Endothelial cell of hepatic sinusoid (primary cell): ENCODE data around the gene ZNF292.
"Not testable (repeated sequence)": the region's sequence is repeated elsewhere in the genome, so short reads cannot be mapped to it uniquely, and the experiment has no call there.

ENCODE experiments used
- in situ Hi-C: cut with HindIII; loops from 2 replicates; pipeline ENCODE4 v1.10.0; 2017; ENCODE audit warnings: low sequenced_read_pairs

ZNF292 gene

DNA sequence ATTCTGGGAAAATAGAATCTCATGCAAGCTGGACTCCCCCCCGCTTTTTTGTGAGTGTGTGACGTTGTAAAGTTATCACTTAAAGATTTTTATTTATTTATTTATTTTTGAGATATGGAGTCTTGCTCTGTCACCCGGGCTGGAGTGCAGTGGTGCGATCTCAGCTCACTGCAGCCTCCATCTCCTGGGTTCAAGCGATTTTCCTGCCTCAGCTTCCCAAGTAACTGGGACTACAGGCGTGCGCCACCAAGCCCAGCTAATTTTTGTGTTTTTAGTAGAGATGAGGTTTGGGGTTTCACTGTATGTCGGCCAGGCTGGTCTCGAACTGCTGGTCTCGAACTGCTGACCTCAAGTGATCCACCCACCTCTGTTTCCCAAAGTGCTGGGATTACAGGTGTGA lies 2.2 kb downstream of the ZNF292 start:
- in situ Hi-C loops, result not testable (repeated sequence)

DNA sequence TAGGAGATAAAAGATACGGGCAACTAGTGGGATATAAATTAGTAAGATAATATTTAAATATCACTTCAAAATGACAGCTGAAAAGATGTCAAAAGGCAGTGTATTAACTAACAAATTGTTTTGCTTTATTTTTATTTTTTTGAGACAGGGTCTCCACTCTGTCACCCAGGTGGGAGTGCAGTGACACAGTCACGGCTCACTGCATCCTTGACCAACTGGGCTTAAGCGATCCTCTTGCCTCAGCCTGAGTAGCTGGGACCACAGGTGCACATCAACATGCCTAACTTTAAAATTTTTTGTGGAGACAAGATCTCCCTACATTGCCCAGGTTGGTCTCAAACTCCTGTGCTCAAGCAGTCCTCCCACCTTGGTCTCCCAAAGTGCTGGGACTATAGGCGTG lies 5.9 kb downstream of the ZNF292 start:
- in situ Hi-C loops, result no loop called here

DNA sequence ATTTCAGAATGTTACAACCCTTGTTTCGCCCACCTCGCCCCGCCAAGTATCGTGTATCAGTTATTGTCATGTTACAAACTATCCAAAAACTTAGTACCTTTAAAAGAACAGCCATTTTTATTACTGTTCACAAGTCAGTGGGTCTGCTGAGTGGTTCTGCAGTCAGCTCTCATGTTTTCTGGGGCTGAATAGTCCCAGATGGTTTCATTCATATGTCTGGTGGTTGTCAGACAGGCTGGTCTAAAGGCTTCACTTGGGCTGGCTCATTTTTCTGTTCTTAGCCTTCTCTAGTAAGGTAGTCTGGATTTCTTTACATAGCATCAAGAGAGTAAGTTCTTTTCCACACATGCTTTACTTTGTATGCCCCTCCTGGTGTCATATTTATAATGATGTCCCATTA lies 8.6 kb downstream of the ZNF292 start:
- in situ Hi-C loops, result no loop called here

DNA sequence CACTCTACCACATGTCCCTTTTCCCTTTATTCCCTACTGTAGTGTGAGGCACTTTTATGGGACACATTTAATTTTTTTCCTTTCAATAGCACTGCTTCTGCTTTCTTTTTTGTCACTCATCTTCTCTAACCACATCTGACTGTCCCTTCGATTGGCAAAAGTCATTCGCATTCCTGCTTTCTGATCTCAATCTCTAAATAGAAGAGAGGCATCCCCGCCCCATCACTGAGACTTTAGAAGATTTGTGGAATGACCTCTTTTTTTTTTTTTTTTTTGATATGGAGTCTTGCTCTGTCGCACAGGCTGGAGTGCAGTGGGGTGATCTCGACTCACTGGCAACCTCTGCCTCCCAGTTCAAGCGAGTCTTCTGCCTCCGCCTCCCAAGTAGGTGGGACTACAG lies 9.1 kb downstream of the ZNF292 start:
- in situ Hi-C loops, result no loop called here

DNA sequence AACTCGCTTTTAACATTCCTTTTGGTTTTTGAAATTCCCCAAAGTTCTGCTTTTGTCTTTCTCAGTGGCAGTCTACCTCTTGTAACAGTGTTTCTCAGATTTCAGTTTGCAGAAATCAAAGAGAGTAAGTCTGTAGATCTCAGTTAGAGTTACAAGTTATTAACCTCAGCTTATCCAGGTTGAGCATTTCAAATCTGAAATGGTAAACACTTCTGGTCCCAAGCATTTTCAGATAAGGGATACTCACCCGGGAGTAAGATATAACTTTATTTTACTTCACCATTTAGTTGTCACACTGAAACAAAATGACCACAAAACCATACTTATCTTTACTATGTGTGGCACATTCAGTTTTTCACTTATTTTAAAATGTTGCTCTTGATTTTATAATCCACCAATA lies 9.8 kb downstream of the ZNF292 start:
- in situ Hi-C loops, result no loop called here

DNA sequence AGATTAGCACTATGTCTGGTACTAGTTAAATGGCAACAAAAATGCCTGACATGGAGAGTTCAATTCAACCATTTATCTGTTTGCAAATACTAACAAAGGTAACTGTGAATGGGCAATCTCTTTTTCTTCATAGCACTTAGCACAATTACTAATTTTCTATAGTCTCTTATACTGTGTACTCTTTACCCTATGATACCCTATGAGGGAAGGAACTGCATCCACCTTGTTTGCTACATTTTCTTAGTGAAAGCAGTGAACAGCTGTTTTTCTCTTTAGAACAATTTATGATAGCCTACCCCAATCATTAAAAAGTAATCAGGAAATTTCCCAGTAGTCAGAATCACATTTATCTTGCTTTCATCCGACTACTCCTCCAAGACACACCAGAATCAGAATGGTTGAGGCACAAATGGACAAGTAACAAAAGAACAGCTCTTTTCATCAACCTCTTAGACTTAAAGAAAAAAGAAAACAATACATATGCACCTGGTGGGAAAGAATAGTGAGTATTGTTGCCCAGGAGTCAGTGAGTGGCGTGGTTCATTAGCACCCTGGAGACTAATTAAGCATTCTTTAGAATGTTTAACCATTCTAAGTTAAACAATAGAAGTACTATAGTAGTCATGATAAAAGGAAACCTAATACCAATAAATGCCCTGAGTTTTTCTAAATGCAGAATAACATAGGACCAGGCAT lies 16.7 kb downstream of the ZNF292 start:
- in situ Hi-C loops, result no loop called here

DNA sequence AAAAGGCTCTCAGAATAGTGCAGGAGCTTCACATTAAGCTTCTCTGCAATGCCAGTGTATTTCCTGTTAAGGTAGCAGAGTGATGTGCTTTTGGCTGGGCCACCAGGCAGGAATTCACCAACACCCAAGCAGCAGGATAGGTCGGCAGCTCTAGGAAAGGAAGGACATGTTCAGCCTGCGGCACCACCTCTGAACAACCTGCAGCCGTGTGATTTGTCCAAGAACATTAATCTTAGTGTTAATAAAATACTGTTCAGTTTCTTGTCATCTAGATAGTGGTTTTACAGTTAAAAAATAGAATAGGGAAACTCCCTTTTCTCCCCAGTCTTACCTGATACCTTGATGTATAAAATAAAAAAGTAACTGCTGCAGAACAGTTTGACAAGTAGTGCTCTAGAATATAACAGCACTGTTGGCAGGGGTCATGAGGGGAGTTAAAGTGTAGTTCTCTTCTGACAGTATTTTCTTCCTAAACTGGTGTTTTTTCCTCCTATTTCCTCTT lies 18.8 kb downstream of the ZNF292 start:
- in situ Hi-C loops, result no loop called here

DNA sequence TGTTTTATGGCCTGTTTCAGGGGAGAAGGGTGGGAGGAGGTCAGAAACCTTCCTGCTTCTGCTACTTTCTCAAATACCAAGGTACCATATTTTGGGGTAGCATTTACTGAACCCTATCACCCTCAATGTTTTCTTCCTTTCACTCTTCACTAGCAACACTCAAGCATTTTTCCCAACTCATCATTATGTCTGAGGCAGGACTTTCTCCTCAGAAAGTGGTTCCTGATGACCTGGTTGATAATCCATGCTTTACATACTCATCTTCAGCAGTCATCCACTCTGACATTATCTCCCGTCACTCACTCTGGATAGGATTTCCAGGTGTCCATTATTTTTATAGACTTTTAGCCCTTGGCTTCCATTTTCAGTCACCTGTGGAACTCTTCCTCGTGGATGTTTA lies 21.1 kb downstream of the ZNF292 start:
- in situ Hi-C loops, result no loop called here

DNA sequence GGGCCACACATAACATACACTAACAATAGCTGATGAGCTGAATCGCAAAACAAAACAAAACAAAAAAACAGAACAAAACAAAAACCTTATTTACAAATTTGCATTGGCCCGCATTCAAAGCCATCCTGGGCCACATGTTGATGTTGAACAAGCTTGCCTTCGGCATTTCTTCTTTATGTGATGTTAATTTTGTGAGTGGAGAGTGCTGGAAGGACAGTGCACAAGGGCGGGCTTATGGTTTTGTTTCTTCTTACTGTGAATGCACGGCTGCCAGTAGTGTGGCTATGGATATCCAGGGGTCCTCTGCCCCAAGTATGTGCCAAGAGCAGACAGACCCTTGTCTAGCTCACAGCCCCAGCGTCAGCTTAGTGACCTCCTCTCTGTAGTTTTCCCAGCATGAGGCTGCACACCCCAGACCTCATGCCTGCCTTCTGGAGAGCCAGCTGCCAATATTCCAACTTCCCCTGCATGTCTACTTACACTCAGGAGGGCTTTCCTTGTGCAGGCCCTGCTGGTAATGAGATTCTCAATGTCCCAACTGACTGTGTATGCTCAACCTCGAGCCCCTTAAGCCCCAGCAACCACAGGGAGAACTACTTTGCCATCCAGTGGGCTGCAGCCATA lies 24.9 kb downstream of the ZNF292 start:
- in situ Hi-C loops, result no loop called here

DNA sequence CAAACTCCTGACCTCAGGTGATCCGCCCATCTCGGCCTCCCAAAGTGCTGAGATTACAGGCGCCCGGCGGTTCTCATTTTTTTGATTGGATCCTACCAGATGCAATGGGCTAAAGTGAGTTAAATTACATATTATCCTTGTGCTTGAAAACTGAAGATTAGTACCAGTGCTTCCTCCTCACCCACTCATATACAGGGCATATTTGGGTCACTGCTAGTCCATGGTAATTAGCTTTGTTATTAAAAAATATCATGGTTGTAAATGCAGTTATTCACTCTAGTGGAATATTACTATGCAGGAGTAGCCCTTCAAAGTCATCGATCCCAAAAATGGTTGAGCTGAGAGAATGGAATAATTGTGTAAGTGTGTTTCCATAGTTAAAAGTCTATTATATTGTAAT lies 26.5 kb downstream of the ZNF292 start:
- in situ Hi-C loops, result no loop called here

DNA sequence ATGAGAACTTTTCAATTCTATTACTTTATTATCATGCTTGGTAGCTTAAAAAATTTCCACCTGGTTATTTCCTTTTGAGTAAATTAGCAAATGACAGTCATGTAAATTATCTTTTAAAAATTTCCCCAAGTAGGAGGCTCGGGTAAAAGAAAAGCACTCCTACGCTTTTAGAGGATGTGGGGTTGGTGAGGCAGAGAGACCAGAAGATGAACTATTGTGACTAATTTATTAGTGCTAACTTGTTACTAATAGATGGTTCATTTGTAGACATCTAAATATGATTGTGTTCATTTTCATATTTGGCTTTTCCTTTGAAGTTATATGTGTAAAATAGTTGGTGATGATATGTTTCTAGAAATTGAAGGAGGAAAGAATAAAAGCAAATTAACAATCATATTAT lies 27.0 kb downstream of the ZNF292 start:
- in situ Hi-C loops, result no loop called here

DNA sequence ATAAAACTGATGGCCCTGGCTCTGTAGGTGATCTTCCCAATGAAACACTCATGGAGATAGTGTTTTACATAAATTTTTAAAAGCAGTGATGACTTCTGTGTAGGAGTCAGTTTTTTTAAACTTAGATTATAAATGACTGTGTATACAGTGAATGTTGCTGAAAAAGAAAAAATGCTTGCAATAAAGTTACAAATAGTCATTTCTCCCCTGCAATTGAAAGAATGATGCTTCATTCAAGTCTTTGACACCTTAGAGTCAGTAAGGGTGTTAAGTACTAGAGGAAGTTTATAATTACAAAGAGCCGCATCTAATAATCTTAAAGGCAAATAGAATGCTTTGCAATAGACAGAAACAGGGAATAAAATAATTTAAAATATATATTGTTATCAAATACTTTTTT lies 27.6 kb downstream of the ZNF292 start:
- in situ Hi-C loops, result no loop called here

DNA sequence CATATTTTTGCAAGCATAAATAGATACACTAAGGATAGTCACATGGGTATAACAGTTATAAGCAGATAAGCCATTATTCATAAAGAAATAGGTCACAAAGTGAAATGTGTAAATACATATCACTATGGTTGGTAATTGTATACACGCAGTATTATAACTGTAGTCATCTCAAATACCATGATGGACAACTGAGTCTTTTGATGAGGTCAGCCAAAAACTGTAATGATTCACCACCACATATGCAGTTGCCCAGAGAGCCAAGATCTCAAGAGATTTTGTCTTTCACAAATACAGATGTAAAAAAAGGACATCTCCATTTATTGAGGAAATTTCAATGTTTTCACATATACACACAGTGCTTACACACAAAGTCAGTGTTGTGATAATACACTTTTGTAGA lies 28.3 kb downstream of the ZNF292 start:
- in situ Hi-C loops, result no loop called here

DNA sequence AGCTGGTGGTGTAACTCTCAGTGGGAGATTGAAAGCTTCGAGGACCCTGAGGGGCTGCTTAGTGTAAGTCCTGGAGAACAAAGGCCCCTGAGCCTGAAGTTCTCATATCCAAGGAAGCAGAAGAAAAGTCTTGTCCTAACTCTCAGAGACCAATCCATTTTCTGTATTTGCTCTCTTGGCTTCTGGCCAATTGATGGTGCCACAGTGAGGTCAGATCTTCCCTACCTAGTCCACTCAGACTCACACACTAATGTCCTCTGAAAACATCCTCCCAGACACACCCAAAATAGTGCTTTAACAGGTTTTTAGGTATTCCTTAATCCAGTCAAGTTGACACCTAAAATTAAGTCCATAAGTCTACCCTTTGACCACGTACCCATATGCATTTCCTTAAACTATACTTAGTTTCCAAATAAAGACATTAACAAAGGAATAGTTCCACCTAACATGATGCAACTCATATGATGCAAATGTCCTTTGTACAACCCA lies 29.4 kb downstream of the ZNF292 start:
- in situ Hi-C loops, result no loop called here

DNA sequence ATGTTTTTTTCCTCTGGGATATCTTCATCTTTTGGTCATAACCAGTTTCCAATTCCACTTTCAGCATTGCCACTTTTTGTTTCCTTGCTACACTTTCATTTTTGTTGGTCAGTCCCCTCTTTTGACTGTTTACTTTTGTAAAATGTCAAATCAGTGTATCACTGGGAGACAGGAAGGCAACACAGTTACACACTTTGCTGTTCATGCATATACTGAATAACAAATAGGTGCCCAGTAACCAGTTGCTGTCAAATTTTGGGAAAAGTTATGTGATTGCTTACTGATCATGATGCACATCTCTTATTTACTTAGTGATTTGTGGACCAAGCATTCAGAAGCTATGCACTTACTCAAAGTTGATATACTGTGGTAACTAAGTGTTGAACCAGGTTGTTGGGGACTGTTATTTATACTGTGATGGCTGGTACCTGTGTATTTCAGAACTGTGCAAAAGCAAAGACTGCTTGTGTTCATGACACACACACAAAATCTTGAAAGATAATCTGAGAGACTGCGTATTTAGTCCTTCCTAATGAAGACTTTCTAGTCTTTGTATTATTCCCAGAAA lies 41.0 kb downstream of the ZNF292 start:
- in situ Hi-C loops, result no loop called here

DNA sequence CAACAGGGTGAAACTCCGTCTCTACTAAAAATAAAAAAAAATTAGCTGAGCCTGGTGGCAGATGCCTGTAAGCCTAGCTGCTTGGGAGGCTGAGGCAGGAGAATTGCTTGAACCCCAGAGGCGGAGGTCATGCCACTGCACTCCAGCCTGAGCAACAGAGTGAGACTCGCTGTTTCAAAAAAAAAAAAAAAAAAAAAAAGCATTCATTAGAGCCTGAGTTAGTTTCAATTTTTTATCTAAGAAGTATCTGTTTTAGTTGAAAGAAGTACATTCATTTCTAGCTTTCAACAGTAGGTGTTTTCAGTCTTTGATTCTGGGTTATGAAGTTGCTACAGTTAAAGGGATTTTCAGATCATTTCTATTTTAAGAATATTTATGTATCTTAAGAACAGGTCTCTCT lies 42.2 kb downstream of the ZNF292 start:
- in situ Hi-C loops, result no loop called here

DNA sequence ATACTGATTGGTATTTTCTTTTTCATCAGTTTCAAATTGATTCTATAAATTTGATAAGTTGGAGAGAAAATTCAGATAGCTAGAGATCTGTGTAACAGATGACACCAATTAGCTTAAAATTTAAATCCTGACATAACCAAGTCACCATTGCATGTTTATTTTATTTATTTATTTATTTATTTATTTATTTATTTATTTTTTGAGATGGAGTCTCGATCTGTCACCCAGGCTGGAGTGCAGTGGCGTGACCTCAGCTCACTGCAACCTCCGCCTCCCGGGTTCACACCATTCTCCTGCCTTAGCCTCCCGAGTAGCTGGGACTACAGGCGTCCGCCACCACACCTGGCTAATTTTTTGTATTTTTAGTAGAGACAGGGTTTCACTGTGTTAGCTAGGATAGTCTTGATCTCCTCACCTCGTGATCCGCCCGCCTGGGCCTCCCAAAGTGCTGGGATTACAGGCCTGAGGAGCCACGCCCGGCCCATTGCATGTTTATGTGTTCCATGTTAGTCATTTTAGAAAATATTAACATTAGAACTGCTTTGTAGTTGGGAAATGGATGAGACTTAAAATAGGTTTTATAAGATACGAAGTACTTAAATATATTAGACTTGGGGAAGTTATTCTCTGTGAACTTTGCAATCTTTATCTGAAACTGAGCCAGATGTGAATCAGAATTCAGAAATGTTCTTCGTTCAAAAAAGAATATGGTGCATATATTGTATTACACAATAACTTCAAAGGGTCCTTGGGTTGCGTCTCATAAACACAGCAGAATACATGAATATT lies 42.9 kb downstream of the ZNF292 start:
- in situ Hi-C loops, result not testable (repeated sequence)

DNA sequence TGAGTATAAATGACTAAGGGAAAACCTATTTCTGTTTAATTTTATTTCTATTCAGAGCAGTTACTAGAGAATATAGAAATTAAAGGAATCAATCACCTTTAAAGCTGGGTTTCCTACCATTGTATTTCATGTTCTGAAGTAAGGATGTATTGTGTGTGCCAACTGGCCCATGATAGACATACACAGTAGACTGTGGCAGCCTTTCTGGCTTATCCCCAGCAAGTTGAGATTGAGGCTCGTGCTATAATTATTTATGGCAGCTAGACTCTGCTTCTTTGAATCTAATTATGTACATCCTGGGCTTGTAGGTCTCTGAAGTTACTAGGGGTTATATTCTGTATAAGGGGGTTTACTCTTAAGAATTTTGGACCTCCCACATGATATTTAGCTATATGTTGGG lies 44.4 kb downstream of the ZNF292 start:
- in situ Hi-C loops, result no loop called here

DNA sequence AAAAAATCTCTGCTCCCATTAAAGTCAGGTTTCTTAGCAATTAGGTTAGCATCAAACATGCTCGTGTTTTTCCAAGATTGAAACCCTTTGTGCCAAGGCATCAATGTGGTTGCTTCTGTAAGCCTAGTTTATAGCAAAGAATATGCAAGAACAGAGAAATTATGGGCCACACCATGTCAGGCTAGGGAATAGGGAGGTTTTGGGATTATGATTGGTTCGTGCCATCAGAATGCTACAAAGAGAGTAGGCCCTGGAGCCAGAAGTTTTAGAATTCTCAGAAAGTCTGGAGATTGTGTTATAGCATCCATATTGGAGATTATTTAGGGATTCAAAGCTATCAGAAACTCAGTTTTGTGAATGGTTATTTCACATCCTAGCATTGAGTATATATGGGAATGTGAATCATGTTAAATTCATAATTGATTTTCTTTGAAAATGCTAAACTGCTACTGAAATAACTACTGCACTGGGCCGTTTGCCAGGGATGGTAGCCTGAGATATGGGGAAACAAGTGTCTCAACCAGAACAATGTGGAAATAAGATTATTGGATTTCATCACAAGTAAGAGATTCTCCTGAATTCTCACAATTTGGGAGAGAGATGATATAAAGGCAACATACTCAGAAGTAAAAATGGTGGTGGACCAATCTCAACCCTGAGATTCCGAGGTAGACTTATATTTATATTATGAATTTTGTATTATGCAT lies 45.3 kb downstream of the ZNF292 start:
- in situ Hi-C loops, result no loop called here

DNA sequence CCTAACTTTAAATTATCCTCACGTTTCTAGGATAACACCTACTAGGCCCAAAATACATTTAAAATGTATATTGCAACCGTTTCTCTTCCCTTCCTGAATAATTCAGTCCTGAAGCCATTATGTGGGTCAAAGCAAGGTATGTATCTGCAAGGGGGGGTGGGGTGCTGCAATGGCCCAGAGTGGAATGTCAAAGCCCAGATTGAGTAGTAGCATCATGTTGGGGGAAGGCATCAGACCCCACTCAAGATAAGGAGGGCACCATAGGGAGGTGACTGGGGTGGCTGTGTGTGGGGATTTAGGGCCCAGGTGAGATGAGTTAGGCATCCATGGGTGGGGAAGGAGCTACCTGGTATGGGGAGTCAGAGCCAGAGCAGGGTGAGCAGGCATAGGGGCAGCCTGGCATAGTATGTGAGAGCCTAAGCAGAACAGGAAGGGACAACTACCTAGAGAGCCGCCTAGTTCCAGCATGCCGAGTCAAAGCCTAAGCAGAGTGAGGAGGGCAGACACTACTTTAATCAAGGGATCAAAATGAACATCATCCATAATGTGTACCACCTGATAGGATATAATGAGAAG lies 48.2 kb downstream of the ZNF292 start:
- in situ Hi-C loops, result no loop called here
